Brain microvascular endothelial cell (primary cell): ENCODE measurements around the gene CSPG4.
A peak's percentile ranks its signal among the peaks of the same experiment; 100 is the strongest.
"Not testable (repeated sequence)": the region's sequence is repeated elsewhere in the genome, so short reads cannot be mapped to it uniquely, and the experiment has no call there.

Experiments used
- DNase-seq: peaks from one replicate; pipeline ENCODE4 v3.0.0-alpha.2; 2020
- H3K27ac ChIP-seq: fragments of 250-450 bp; sonication (Bioruptor Pico); 2 replicates; pipeline ENCODE4 v1.5.1; 2020; ENCODE audit warnings: mild to moderate bottlenecking, moderate library complexity
- H3K27me3 ChIP-seq: fragments of 250-450 bp; sonication (Bioruptor Pico); replicated peaks from 2 replicates; pipeline ENCODE4 v1.5.1; 2020; ENCODE audit warnings: mild to moderate bottlenecking
- H3K36me3 ChIP-seq: fragments of 250-450 bp; sonication (Bioruptor Pico); replicated peaks from 2 replicates; pipeline ENCODE4 v1.5.1; 2020; ENCODE audit warnings: mild to moderate bottlenecking
- H3K4me3 ChIP-seq: 2 replicates; pipeline ENCODE4 v1.5.1; 2011; ENCODE audit warnings: low read depth, mild to moderate bottlenecking, control low read depth, low read length, moderate library complexity
- in situ Hi-C: cut with HindIII; loops from 2 replicates; pipeline ENCODE4 v1.10.0; 2017; ENCODE audit warnings: low sequenced_read_pairs, low pct_ligation_motif_present
- TF ChIP-seq, protein P1 (sequence below): IDR thresholded peaks from 2 replicates; pipeline ENCODE4 v1.5.1; 2011; ENCODE audit warnings: low read depth, mild to moderate bottlenecking, moderate library complexity, low read length, control low read depth, inconsistent platforms; ENCODE audit errors: missing control alignments

CSPG4 gene

GRCh38 chr15:75640483-75641178 is 72.0 kb downstream of the CSPG4 start:
- in situ Hi-C loops, result no loop called here
- TF ChIP-seq, protein P1, sequence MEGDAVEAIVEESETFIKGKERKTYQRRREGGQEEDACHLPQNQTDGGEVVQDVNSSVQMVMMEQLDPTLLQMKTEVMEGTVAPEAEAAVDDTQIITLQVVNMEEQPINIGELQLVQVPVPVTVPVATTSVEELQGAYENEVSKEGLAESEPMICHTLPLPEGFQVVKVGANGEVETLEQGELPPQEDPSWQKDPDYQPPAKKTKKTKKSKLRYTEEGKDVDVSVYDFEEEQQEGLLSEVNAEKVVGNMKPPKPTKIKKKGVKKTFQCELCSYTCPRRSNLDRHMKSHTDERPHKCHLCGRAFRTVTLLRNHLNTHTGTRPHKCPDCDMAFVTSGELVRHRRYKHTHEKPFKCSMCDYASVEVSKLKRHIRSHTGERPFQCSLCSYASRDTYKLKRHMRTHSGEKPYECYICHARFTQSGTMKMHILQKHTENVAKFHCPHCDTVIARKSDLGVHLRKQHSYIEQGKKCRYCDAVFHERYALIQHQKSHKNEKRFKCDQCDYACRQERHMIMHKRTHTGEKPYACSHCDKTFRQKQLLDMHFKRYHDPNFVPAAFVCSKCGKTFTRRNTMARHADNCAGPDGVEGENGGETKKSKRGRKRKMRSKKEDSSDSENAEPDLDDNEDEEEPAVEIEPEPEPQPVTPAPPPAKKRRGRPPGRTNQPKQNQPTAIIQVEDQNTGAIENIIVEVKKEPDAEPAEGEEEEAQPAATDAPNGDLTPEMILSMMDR, result peak; percentile 49
- Histone ChIP-seq H3K4me3 (peak overlapping the region; percentile 95), H3K36me3 (no peaks in the 10 kb centered on the region), H3K27me3 (no peaks in the 10 kb centered on the region), H3K27ac (peak overlapping the region; percentile 61)
- DNase-seq, result peak; percentile 39

GRCh38 chr15:75639709-75640482 is 72.8 kb downstream of the CSPG4 start, which contains the start of gene IMP3:
Gene IMP3 (minus strand): TSS chr15:75640224. CDS start chr15:75640168, 56 bp downstream.
- H3K36me3 ChIP-seq, result no peaks in the 10 kb centered on the region
- no peaks in the 10 kb centered on the region for H3K27me3 ChIP-seq
- TF ChIP-seq, protein P1, result no peak
- in situ Hi-C loops, result no loop called here
- H3K27ac ChIP-seq, result peak within 1 kb of the TSS; percentile 61
- peak; percentile 96 for DNase-seq
- H3K4me3 ChIP-seq, result peak within 1 kb of the TSS; percentile 95

GRCh38 chr15:75639191-75639708 is 73.4 kb downstream of the CSPG4 start:
- peak overlapping the region; percentile 95 for H3K4me3 ChIP-seq
- TF ChIP-seq, protein P1, result no peak
- H3K27me3 ChIP-seq, result no peaks in the 10 kb centered on the region
- no peak for DNase-seq
- H3K36me3 ChIP-seq, result no peaks in the 10 kb centered on the region
- peak overlapping the region; percentile 61 for H3K27ac ChIP-seq
- in situ Hi-C loops, result no loop called here

- no peaks in the 10 kb centered on the region for H3K36me3 ChIP-seq
- H3K27me3 ChIP-seq, result no peaks in the 10 kb centered on the region
- H3K4me3 ChIP-seq, result no peak overlapping the region
- no peak overlapping the region for H3K27ac ChIP-seq
- TF ChIP-seq, protein P1, result no peak
- DNase-seq, result no peak
- in situ Hi-C loops, result no loop called here
Observed at GRCh38 chr15:75637245-75638009, 75.2 kb downstream of the CSPG4 start.

- Histone ChIP-seq H3K36me3 (no peaks in the 10 kb centered on the region), H3K4me3 (no peak overlapping the region), H3K27me3 (no peaks in the 10 kb centered on the region), H3K27ac (no peak overlapping the region)
- no peak for DNase-seq
- in situ Hi-C loops, result no loop called here
- TF ChIP-seq, protein P1, result no peak
Observed at GRCh38 chr15:75636026-75636425, 76.6 kb downstream of the CSPG4 start.

DNA sequence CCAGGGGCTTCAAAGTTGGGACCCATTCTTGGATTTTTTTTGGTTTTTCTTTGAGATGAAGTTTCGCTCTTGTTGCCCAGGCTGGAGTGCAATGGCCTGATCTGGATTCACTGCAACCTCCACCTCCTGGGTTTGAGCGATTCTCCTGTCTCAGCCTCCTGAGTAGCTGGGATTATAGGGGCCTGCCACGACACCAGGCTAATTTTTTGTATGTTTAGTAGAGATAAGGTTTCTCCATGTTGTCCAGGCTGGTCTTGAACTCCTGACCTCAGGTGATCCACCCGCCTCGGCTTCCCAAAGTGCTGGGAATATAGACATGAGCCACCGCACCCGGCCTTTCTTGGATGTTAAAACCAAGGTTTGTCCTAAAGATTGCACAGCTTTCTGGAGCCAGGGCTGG is 78.7 kb downstream of the CSPG4 start:
- DNase-seq, H3K4me3 ChIP-seq, H3K36me3 ChIP-seq, in situ Hi-C loops, H3K27me3 ChIP-seq, H3K27ac ChIP-seq: not testable (repeated sequence)
